HG03520 (cell line): ENCODE measurements around the gene RBPJL.
"Not testable (repeated sequence)": the region's sequence is repeated elsewhere in the genome, so short reads cannot be mapped to it uniquely, and the experiment has no call there.

ENCODE experiments used
- ATAC-seq: cut with Tn5 transposase; IDR thresholded peaks from one replicate; pipeline ENCODE4 v1.9.1; 2021; ENCODE audit warnings: mild to moderate bottlenecking, moderate library complexity; ENCODE audit not compliant: unreplicated experiment

The RBPJL gene

GRCh38 chr20:45341579-45341938 is 34.9 kb downstream of the RBPJL start:
- ATAC-seq = no peak

- no peak for ATAC-seq
Observed at GRCh38 chr20:45341939-45342854, 35.6 kb downstream of the RBPJL start.

GRCh38 chr20:45342855-45343531 is 36.4 kb downstream of the RBPJL start:
- ATAC-seq = no peak

GRCh38 chr20:45343532-45344167 is 37.0 kb downstream of the RBPJL start:
- no peak for ATAC-seq

- ATAC-seq = no peak
Observed at GRCh38 chr20:45344168-45344860, 37.7 kb downstream of the RBPJL start.

GRCh38 chr20:45345104-45345936 is 38.7 kb downstream of the RBPJL start:
- ATAC-seq = no peak

GRCh38 chr20:45346291-45346718 is 39.7 kb downstream of the RBPJL start:
- ATAC-seq = no peak

- ATAC-seq = no peak
Observed at GRCh38 chr20:45346851-45347250, 40.2 kb downstream of the RBPJL start.

- no peak for ATAC-seq
Observed at GRCh38 chr20:45347297-45347935, 40.8 kb downstream of the RBPJL start.

GRCh38 chr20:45347936-45348778 is 41.5 kb downstream of the RBPJL start, which contains the start of gene SDC4:
SDC4 (minus strand) TSS chr20:45348424; CDS start chr20:45348384, 40 bp downstream.
- no peak for ATAC-seq

GRCh38 chr20:45350217-45350616 is 43.6 kb downstream of the RBPJL start:
- no peak for ATAC-seq

- not testable (repeated sequence) for ATAC-seq
Observed at GRCh38 chr20:45350795-45351194, 44.2 kb downstream of the RBPJL start.

GRCh38 chr20:45352729-45353128 is 46.1 kb downstream of the RBPJL start:
- ATAC-seq = no peak

- ATAC-seq = no peak
Observed at GRCh38 chr20:45353746-45354145, 47.1 kb downstream of the RBPJL start.

GRCh38 chr20:45354423-45355208 is 48.0 kb downstream of the RBPJL start:
- no peak for ATAC-seq

- ATAC-seq = no peak
Observed at GRCh38 chr20:45355209-45356084, 48.8 kb downstream of the RBPJL start.
